GM03348 (cell line): Measurements from ENCODE around the gene KNDC1.
"Not testable (repeated sequence)": the region's sequence is repeated elsewhere in the genome, so short reads cannot be mapped to it uniquely, and the experiment has no call there.

Experiments used
- DNase-seq: peaks from one replicate; pipeline ENCODE4 v3.0.0; 2012; ENCODE audit warnings: low spot score

The KNDC1 gene

GRCh38 chr10:133140417-133141143, 19.4 kb upstream of the KNDC1 start:
- no peak for DNase-seq

DNA sequence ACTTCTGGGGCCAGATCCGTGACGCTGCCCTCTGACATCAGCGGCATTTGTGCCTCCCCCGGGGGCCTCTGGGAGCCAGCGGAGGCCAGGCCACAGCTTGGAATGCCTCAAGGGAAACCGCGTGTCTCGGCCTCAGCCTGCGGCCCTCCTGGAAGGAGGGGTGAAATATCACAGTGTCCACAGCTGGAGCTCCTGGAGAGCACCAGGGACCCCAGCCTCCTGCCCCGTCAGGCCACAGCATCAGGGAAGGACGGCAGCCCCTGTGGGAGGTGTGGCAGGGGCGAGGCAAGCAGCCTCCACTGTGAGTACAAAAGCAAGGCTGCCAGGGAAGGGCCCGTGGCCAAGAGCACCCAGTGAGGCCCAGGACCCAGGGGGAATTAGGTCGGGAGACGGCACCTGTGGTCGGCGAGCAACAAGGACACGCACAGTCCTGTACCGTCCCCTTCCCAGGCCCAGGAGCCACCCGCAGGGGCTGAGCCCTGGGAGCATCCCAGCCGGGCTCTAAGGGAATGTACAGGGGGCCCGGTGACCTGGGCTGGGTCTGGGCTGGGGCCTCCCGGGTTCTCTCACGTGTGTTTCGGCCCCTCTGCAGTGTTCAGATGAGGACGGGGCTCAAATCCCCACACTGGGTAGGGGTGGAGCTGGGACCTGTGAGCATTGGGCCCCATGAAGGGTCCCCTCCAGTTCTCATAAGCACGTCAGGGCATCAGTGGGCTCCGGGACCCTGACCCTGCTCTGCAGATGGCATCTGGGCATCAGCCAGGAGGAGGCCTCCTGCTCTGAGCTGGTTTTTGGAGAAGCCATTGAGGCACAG, 18.7 kb upstream of the KNDC1 start:
- DNase-seq = no peak

DNA sequence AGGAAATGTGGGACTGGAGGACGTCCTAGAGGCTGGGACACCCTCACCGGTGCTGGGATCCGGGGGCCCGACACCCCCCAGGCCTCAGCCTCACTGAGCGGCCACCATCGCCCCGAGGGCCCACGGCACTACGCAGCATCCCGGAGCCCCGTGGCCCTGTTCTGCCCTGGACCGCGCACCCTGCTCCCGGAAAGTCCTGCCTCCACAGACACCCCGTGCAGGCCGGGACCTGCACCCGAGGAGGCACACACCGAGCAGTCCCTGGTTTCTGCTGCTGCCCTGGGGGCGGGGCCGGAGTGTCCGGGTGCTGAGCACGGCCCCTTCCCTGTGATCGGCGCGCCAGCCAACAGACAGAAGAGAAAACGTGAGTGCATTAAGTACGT, 18.1 kb upstream of the KNDC1 start:
- DNase-seq = no peak

DNA sequence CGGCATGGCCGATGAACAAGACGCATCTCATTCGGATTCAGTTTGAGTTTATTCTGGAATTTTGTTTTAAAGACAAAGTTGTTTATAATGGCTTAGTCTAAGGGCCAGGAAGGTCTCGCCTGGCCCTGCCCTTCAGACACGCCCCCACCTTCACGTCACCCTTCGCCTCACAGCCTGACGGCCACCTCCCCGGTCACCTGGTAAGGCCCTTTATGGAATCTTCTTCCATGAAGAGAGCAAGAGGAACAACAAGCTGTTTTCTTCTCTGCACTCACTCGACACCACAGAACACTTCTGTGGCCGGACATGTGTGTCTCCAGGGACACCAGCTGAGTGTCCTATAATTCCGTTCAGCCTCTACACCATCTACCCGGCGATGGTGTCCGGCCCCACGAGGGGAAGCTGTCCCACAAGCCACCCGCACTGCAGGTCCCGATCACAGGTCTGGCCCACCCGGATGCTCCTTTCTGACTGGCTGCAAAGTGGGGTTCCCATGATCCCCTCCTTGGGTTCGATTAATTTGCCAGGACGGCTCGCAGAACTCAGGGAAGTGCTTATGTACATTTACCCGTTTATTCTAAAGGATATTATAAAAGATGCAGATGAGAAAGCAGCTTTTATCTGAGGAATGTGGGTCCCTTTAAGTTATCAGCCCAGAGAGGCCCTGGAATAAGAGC, 17.4 kb upstream of the KNDC1 start:
- no peak for DNase-seq

GRCh38 chr10:133143200-133143533, 16.9 kb upstream of the KNDC1 start:
- no peak for DNase-seq

- no peak for DNase-seq
These were observed 16.5 kb upstream of the KNDC1 start for GRCh38 chr10:133143546-133143945.

DNA sequence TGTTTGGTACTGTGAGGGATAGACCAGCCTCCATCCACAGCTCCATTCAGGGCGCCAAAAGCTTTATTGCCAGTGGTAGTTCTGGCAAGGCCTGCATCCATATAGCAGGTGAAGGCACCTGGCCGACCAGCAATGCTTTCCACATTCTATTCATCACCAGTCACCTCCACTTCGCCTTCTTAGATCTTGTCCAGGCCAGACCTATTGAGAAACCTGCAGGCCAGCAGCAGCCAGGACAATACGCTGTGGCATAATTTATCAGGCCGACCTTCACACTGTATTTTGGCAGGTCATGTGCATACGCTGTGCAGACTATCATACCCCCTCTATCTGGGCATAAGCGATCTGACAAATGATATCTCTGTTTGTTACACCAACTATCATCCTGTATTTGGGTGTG, 15.2 kb upstream of the KNDC1 start:
- no peak for DNase-seq

DNA sequence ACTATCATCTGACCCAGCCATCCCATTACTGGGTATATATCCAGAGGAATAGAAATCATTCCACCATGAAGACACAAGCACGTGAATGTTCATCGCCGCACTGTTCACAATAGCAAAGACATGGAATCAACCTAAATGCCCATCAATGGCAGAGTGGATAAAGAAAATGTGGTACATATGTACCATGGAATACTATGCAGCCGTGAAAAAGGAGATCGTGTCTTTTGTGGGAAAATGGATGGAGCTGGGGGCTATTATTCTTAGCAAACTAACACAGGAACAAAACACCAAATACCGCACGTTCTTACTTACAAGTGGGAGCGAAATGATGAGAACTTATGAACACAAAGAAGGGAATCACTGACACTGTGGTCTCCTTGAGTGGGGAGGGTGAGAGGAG, 9.8 kb upstream of the KNDC1 start:
- DNase-seq = no peak

DNA sequence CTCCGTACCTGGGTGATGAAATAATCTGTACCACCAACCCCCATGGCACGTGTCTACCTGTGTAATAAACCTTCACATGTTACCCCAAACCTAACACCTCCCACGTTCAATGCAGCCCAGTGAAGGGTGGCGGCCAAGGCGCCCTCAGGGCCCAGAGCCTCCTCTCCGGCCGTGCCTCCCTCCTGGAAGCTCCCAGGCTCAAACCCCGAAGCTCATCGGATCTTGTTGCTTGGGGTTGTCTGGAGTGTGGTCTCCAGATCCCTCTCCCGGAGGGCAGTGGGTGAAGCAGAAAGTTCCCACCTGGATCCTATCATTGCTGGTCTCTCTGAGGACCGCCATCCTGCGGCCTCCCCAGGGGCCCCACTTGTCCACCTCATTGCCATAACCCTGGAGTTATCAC, 9.4 kb upstream of the KNDC1 start:
- DNase-seq = no peak

DNA sequence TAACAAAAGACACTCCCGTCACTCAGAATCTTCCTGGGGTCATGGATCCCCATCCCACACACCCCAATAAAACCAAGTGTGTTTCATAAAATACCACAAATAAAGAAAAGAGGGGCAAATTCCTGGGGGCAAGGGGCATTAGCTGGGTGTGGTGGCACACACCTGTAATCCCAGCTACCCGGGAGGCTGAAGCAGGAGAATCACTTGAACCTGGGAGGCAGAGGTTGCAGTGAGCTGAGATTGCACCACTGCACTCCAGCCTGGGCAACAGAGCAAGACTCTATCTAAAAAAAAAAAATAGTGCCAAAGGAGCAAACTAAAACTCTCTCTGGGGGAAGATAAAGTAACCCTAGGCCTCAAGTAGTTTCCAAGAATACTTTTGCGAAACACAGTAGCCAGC, 8.9 kb upstream of the KNDC1 start:
- not testable (repeated sequence) for DNase-seq

- DNase-seq = no peak
These were observed 8.5 kb upstream of the KNDC1 start for GRCh38 chr10:133151543-133151972.

DNA sequence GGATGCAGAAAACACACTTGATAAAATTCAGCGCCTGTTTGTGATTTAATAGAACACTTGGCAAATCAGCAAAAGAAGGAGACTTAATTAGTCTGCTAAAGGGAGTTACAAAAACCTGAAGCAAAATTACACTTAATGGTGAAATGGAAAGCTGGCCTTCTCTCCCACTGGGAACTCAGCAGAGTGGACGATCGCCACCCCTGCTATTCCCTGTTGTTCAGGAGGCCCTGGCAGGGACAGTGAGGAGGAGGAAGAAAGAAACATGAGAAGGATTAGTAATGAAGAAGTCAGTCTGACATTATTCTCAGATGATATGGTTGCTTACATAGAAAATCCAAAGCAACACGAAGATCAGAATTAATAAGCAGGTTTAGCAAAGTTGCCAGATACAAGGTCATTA, 5.6 kb upstream of the KNDC1 start:
- no peak for DNase-seq

GRCh38 chr10:133154996-133155778, 4.8 kb upstream of the KNDC1 start:
- no peak for DNase-seq

- DNase-seq = no peak
These were observed 3.1 kb upstream of the KNDC1 start for GRCh38 chr10:133156674-133157579.

- DNase-seq = no peak
These were observed 2.2 kb upstream of the KNDC1 start for GRCh38 chr10:133157662-133158436.

GRCh38 chr10:133158437-133158755, 1.6 kb upstream of the KNDC1 start:
- no peak for DNase-seq

- DNase-seq = no peak
These were observed 1.0 kb upstream of the KNDC1 start for GRCh38 chr10:133158756-133159610.

GRCh38 chr10:133159611-133159949, 439 bp upstream of the KNDC1 start:
- no peak for DNase-seq

DNA sequence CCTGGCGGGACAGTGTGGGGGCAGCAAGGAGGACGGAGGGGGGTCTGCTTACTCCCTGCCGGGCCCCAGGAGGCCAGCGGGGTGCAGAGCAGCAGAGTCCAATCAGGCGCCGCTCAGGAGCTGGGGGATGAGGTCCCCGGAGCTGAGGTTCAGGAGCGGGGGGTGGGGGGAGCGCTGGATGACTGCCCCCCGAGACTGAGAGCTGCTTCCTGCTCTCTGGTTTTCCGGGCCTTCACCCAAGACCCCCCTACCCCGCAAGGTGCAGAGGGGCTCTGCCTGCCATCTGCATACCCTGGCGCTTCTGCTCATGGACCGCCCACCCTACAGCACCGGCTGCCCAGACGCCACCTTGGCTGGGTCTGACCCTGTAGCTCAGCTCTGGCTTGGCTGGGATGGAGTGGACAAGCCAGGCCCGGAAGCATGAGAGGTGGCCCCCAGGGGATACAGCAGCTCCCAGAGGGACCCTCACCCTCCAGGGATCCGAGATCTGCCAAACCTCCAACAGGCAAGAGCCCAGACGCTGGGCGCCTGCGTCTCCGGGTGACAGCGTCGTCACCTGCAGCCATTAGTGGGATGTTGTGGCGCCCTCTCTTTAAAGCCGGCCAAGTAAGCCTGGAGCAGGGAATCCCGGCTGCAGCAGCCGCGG, 930 bp downstream of the KNDC1 start:
- no peak for DNase-seq
